HG03025 (cell line): ENCODE measurements around the gene MTHFSD.

Source experiments
- ATAC-seq: cut with Tn5 transposase; IDR thresholded peaks from one replicate; pipeline ENCODE4 v1.9.1; 2021; ENCODE audit warnings: mild to moderate bottlenecking, moderate library complexity; ENCODE audit not compliant: unreplicated experiment, low FRiP score

Gene MTHFSD

DNA sequence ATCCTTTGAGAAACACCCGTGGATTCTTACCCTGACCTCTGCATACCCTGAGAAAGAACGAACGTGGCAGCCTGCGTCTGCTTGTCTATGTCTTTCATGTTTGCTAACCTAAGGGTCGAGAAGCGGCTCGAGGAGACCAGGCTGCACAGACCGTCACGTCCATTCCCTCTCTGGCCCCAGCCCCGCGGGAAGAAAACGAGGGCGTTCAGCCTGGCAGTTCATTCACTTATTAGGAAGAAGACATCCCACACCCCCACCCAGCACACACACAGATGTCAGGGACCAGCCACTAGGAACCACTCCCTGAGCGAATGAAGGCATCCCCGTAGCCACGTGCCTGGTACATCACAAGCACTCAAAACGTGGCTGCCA, 655 bp upstream of the MTHFSD start:
- ATAC-seq = no peak

GRCh38 chr16:86554599-86554916, 477 bp downstream of the MTHFSD start:
- ATAC-seq = no peak

DNA sequence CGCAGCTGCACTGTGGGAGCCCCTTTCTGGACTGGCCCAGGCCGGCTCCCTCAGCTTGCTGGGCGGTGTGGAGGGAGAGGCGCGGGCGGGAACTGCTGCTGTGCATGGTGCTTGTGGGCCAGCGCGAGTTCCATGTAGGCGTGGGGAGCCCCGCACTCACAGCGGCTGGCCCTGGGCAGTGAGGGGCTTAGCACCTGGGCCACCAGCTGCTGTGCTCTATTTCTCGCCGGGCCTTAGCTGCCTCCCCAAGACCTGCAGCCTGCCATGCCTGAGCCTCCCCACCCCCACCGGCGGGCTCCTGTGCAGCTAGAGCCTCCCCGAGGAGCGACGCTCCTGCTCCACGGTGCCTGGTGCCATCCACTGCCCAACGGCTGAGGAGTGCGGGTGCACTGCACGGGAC, 1.7 kb downstream of the MTHFSD start:
- ATAC-seq = no peak

DNA sequence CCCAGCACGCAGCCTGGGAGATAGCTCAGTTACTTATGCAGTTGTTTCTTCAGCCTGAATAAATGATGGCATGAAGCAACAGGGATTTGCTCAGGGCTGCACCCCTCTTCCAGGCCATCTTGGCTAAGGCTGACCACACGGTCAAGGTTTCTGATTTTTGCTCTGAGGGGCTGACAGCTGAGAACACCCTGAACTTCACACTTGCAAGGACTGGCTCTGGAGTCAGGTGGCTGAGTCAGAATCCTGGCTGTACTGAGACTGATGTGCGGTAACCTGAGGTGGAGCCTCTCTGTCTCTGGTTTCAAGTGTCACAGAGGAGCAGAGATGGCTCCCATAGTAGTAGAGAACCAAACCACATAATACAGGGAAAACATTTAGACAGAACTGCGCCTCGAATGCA, 4.8 kb downstream of the MTHFSD start:
- no peak for ATAC-seq

DNA sequence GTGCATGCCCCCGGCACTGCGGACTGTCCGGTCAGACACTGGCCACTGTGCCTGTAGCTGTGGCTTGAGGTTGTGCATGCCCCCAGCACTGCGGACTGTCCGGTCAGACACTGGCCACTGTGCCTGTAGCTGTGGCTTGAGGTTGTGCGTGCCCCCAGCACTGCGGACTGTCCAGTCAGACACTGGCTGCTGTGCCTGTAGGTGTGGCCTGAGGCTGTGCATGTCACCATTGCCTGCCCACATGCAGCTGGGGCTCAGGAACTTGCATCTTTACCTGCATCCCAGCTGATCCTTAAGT, 5.2 kb downstream of the MTHFSD start:
- ATAC-seq = no peak

DNA sequence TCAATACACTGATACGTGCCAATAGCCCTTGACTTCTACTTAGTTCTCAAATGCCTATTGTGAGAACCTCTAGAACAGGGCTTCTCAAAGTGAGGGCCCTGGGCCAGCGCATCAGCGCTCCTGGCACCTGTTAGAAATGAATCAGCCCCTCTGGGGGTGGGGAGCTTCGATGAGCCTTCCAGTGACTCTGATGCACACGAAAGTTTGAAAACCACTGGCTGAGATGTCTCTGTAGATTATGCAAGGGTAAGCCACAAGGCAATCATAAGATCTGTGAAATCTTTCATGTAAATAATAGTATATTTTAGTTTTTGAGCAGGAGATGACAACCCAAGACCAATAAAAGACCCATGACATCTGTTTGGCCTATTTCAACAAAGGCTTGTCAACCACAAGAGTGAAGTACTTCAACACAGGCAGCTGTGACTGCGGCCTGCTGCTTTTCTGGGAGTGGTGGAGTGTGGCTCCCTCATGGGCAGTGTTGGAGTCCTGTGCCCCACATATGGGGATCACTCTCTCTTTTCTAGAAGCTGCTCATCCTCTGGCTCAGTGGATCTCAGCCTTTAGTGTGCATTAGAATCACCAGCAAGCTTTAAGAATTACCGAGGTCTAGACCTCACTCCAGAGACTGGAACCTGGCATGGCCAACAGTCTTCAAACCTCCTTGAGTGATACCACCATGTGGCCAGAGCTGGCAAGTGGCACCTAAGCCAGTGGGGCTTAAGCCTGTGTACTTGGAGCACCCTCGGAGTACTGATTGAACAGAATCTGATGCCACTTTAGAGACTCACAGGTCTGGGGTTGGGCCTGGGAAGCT, 5.8 kb downstream of the MTHFSD start:
- no peak for ATAC-seq

GRCh38 chr16:86547286-86547685, 7.7 kb downstream of the MTHFSD start:
- ATAC-seq = no peak

GRCh38 chr16:86546638-86547013, 8.4 kb downstream of the MTHFSD start:
- no peak for ATAC-seq

DNA sequence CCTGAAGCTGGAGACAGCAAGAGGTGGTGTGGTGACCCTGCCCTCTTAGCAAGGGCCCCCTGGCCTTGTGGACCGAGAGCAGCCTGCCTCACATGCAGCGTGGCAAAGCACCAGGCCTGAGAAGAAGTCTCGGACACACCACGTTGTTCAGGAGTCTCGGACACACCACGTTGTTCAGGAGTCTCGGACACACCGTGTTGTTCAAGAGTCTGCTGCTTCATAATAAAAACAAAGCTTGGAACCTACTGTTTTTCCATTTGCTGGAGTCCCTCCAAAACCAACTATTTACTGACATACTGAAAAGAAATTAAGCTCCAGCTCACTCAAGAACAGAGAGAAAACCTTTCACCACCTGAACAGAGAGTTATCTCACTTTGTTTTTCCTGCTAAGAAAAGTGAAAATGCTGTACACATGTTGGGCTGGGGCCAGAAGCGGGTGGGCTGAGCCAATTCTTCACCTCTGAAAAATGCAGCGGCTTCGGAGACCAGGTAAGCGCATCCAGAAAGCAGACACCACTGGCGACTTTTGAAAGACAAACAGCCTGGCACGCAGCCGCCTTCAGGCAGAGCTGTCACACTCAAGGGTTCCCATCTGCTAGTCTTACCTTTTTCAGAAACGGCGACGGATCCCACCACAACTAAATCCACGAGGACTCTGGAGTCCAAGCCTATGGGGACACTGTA, 8.9 kb downstream of the MTHFSD start:
- no peak for ATAC-seq

DNA sequence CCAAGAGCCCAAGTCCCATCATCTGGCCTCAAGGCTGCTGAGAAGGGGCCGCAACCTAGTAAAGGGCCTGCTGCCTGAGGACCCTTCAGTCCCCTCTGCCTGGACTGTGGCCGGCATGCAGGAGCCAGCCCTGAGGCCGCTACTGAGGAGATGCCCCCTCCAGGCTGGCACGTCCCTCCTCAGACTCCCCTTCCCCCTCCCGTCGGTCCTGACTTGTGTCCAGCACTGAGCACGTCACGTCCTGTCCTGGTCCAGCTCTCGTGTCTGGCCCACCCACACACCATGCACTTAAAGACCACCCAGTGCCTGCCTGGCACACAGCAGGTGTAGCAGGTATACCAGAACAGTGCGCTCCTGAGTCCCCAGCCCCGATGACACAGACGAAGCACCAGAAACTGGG, 9.6 kb downstream of the MTHFSD start:
- ATAC-seq = no peak

- no peak for ATAC-seq
Observed at GRCh38 chr16:86542756-86543750, 12.0 kb downstream of the MTHFSD start.

GRCh38 chr16:86541560-86541959, 13.5 kb downstream of the MTHFSD start:
- ATAC-seq = no peak

DNA sequence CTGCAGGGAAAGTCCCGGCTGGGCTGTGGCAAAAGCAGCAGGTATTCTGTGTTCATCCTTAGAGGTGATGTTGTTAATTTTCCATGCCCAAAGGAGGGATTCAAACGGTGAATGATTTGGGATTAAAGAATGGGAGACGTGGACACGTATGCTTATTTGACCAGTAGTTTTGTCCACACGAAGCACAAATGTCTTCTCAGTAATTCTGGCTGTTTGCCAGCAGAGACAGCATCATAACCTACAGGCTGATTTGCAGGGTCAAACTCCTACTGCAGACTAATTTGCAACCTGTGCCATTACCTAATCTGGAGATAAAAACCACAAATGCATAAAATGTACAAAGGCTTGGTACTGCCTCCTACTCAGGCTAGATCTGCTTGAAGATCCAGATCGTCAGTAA, 14.1 kb downstream of the MTHFSD start:
- ATAC-seq = no peak

DNA sequence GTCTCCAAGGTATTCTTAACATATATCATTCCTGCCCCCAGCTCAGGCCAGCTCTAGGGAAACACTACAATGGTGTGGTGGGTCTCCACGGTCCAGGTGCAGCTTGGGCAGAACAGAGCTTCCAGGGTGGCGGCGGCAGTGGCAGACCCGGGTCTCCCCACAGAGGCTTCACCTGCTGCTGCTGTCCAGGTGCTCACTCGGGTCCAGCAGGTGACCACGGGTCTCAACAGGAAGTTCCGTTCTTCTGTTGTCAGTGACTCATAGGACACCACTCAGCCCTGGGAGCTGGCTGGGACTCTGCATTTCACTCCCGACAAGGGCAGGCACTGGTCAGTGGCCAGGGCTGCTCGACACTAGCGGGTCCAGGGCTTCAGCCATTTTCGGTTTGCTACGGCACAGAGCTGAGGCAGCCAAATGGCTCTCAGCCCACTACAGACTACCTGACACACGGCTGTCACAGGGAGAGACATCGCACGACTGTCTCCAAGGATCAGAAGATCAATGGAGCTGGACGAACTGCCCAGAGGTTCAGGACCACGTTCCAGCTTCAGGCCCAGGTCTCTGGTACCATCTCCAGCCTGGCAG, 16.7 kb downstream of the MTHFSD start:
- no peak for ATAC-seq

- no peak for ATAC-seq
Observed at GRCh38 chr16:86537486-86537885, 17.5 kb downstream of the MTHFSD start.

DNA sequence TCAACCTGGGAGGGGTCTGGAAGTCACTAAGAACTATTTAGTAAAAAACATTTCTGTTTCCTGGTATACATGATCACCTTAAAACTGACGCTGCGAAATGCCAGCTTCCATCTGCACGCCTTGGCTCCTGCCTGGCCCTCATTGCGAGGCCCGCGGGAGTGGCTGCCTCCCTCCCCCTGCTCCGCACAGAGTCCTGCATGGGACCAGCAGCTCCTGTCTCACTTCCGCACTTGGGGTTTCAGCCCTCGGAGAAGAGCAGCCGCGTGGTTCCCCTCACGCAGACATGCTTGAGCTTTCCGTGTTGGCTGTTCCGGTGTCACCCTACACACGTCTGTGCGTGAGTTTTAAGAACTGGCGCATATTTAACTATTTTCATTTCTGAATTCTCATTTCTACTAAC, 18.4 kb downstream of the MTHFSD start:
- ATAC-seq = no peak

DNA sequence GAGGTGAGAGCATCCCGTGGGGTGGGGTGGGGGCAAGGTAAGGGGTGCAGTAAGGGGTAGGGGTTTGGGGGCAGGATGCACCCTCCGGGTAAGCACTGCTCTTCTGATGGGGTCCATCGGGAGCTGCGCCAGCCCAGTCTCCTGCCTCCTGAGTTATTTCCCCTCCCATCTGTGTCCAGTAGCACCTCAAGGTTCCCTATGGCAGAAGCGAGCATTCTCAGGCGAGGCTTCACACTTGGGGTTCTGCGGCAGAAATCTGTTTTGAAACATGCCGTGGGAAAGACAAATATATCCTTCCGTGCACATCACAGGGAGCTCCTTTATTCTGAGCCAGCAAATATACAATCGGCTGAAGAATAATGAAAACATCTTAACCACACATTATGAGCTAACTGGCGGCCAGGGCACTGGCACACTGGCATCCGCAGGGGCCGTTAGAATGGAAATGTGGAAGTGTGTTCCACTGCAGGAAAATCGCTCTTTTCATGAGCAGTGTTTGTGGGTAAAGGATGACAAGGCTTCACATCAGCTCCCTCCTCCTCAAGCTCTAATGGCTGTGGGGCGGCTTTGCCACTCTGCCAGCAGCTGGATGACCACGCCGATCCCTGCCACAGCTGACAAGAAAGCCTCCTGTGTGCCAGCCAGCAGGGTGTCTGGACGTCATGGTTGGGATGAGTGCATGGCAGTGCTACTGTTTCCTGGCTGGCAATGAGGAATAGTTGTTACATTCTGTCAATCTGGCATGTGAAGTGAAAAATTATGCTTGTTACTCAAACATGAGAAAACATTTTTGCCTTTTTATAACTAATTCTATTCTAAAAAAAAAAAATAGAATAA, 20.0 kb downstream of the MTHFSD start:
- no peak for ATAC-seq

DNA sequence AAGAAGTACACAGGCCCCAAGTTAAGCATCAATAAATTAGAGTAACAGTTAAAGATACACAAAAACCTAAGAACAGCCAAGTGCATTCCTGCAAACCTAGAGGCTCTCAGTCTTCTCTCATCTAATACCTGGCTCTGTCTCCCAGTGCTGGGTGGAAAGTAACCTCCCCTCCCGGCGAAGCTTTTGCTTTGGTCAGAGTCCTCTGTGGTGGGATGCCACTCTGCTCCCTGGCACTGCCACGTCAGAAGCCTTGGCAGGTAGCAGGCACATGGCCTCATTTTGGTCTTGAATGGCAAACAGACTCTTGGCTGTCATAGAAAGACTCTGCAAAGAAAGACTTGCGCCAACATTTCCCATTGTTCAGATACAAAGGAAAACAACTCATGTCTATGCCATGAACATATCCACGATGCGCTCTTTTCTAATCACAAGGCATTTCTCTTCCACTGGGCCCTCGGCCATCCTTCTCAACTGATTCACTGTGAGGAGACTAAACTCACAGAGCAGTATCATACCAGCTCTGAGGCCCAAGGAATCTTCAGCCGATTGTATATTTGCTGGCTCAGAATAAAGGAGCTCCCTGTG, 21.2 kb downstream of the MTHFSD start:
- ATAC-seq = no peak

DNA sequence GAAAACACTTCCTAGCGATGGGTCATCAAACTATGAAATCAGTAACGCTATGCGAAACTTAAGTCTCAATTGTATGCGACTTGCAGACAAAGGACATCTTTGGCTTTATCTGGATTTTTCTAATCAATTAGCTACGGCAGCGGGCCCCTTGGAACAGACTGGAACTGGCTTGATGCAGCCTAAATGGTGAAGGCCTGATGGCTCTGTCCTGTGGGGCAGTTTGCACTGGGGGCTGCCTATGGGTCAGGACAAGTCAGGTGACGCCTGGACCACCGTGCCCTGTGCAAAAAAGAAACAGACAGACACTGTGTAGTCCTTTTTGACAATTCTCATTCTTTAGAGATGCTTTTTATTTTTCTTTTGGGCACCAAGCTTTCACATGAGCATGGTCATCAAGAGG, 22.0 kb downstream of the MTHFSD start:
- no peak for ATAC-seq

DNA sequence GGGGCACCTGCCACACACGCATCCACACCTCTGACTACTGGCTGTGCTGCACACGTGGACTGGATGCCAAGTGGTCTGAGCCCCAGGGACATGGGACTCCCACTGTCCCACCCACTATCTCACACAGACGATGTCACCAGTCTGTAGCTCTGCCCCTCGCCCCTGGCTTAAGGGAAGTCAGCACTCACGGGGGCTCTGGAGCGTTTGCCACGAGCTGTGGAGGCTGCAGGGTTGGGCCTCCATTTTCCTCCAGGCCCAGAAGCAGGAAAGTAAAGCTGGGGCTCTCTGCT, 22.6 kb downstream of the MTHFSD start:
- ATAC-seq = no peak
